WERI-Rb-1 (cell line): ENCODE measurements around the gene BRSK1.

Source experiments
- DNase-seq: peaks from one replicate; pipeline ENCODE4 v3.0.0-alpha.2; 2020
- H3K27ac ChIP-seq: fragments of 250-450 bp; sonication (Bioruptor Pico); 2 replicates; pipeline ENCODE4 v1.5.1; 2020; ENCODE audit warnings: mild to moderate bottlenecking, moderate library complexity
- H3K27me3 ChIP-seq: fragments of 250-450 bp; sonication (Bioruptor Pico); 2 replicates; pipeline ENCODE4 v1.5.1; 2021; ENCODE audit warnings: mild to moderate bottlenecking, low read depth, moderate library complexity; ENCODE audit not compliant: insufficient read depth, severe bottlenecking
- H3K36me3 ChIP-seq: fragments of 250-450 bp; sonication (Bioruptor Pico); 2 replicates; pipeline ENCODE4 v1.5.1; 2020; ENCODE audit warnings: mild to moderate bottlenecking, moderate library complexity
- H3K4me3 ChIP-seq: 2 replicates; pipeline ENCODE4 v1.5.1; 2011; ENCODE audit warnings: low read depth, mild to moderate bottlenecking, control low read depth, low read length
- H3K9me3 ChIP-seq: fragments of 250-450 bp; sonication (Bioruptor Pico); 2 replicates; pipeline ENCODE4 v1.5.1; 2021; ENCODE audit warnings: mild to moderate bottlenecking, moderate library complexity; ENCODE audit not compliant: severe bottlenecking
- TF ChIP-seq, protein P1 (sequence below): IDR thresholded peaks from 2 replicates; pipeline ENCODE4 v1.5.1; 2011; ENCODE audit warnings: low read depth, mild to moderate bottlenecking, control low read depth, inconsistent platforms, low read length

Gene BRSK1

GRCh38 chr19:55312621-55313512 lies 29.1 kb downstream of the BRSK1 start:
- Histone ChIP-seq H3K27ac (no peak overlapping the region), H3K27me3 (no peaks in the 10 kb centered on the region), H3K4me3 (no peak overlapping the region), H3K36me3 (peaks cover 12% of the 10 kb centered on the region), H3K9me3 (no peaks in the 10 kb centered on the region)
- no peak for DNase-seq
- TF ChIP-seq, protein P1, sequence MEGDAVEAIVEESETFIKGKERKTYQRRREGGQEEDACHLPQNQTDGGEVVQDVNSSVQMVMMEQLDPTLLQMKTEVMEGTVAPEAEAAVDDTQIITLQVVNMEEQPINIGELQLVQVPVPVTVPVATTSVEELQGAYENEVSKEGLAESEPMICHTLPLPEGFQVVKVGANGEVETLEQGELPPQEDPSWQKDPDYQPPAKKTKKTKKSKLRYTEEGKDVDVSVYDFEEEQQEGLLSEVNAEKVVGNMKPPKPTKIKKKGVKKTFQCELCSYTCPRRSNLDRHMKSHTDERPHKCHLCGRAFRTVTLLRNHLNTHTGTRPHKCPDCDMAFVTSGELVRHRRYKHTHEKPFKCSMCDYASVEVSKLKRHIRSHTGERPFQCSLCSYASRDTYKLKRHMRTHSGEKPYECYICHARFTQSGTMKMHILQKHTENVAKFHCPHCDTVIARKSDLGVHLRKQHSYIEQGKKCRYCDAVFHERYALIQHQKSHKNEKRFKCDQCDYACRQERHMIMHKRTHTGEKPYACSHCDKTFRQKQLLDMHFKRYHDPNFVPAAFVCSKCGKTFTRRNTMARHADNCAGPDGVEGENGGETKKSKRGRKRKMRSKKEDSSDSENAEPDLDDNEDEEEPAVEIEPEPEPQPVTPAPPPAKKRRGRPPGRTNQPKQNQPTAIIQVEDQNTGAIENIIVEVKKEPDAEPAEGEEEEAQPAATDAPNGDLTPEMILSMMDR: no peak

- no peak overlapping the region for H3K27ac ChIP-seq
- DNase-seq: no peak
- no peak overlapping the region for H3K4me3 ChIP-seq
- TF ChIP-seq, protein P1: no peak
- H3K36me3 ChIP-seq: peaks cover 6% of the 10 kb centered on the region
- H3K27me3 ChIP-seq: no peaks in the 10 kb centered on the region
- H3K9me3 ChIP-seq: no peaks in the 10 kb centered on the region
These were observed 30.6 kb downstream of the BRSK1 start for GRCh38 chr19:55314396-55314795.

DNA sequence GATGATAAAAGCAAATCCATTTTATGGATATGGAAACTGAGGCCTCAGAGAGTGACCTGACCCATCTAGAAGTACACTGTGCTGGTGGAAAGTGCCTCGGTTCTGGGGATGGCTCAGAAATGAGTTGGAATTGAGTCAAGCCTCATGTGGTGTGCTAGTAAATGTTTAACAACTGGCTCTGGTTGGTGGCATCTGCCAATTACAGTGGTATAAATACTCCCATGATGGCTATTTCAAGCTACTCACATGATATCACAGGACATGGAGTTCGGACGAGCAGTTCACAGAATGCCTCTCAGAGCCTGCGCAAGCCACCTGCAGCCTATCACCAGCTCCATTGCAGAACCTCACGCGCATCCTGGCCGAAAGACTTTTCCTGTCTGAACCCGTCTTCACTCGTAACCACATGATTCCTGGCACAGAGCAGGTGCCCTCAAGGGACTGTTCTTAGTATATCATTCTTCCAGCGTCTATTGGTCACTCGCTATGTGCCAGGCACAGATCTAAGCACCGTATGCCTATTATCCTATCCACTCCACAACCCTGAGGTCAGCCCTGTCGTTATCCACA lies 32.2 kb downstream of the BRSK1 start:
- no peak overlapping the region for H3K27ac ChIP-seq
- no peak overlapping the region for H3K4me3 ChIP-seq
- no peaks in the 10 kb centered on the region for H3K9me3 ChIP-seq
- H3K27me3 ChIP-seq: no peaks in the 10 kb centered on the region
- DNase-seq: no peak
- TF ChIP-seq, protein P1: no peak
- H3K36me3 ChIP-seq: no peaks in the 10 kb centered on the region; the same call in 1 of the 2 replicates

DNA sequence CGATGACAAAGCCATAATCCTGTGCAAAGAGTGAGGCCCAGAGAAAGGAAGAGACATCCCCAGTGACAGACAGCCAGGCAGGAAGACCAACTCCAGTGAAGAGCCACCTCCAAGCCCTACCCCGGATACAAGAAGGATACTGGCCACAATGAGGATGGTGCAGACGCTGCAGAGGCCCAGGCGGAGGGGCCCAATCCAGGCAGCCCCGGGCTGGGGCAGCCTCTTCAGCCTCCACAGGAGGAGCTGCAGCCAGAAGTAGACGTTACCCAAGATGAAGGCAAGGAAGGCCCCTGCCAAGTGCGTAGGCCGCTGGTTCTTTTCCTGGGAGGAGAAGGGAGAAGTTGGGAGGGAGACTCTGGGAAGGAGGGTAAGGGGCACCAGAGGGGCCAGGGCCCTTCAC lies 32.8 kb downstream of the BRSK1 start:
- H3K36me3 ChIP-seq: no peaks in the 10 kb centered on the region
- TF ChIP-seq, protein P1: no peak
- DNase-seq: no peak

GRCh38 chr19:55319785-55320184 lies 36.0 kb downstream of the BRSK1 start:
- no peak overlapping the region for H3K4me3 ChIP-seq
- TF ChIP-seq, protein P1: no peak
- no peaks in the 10 kb centered on the region for H3K36me3 ChIP-seq
- H3K27ac ChIP-seq: no peak overlapping the region
- DNase-seq: no peak
- H3K9me3 ChIP-seq: no peaks in the 10 kb centered on the region
- H3K27me3 ChIP-seq: no peaks in the 10 kb centered on the region

More for the DNA sequence above, 32.8 kb downstream of the BRSK1 start:
- Histone ChIP-seq H3K9me3 (no peaks in the 10 kb centered on the region), H3K4me3 (no peak overlapping the region), H3K27me3 (no peaks in the 10 kb centered on the region), H3K27ac (no peak overlapping the region)
